ENCODE measurements around the gene IHH. TPM values are rescaled to one million over a fixed set of nuclear protein-coding genes. Genes with fewer than 3 reads are reported as not detected.

Gene IHH
- total RNA-seq, 1 donor from 2014 or later = not detected

DNA sequence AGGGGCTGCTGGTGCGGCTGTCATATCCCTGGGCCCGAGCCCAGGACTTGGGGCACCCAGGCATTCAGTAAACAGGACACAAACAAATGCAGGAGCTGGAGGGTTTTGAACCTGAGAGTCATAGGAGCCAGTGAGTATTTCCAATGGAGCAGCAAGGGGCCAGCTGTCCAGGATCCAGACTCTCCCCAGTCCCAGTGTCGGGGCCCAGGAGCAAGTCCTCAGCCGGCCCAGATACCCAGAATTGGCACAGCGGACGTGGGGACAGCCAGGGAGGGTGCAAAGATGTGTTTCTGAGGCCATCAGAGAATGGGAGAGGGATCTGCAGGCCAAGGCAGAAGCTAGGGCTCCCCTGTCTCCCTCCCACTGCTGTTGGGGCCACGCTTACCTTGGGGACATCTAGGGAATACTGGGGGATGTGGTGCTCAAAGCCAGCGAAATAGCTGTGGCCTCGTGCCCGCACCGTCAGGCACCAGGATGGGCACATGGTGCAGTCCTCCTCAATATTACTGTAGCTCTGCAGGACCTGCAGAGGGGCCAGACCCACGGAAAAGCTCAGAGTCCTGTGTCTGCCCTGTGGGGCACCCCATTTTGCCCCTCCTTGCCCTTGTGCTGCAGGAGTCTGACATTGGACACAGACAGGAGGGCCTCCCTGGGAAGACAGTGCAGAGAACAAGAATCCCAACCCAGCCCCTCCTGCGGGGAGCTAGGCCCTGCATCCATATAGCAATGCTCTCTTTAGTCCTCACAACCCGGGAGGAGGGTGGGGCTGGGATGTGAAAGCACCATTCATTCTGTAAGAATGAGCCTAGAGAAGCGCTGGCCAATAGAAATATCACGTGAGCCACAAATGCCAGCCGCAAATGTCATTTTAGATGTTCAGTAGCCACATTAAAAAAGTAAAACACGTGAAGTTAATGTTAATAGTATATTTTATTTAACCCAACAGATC is 34.8 kb downstream of the IHH start:
- H3K27ac Mint-ChIP-seq = no peak overlapping the region
- DNase-seq = no peak
- intact Hi-C loops (cut with micrococcal nuclease) = no loop called here
- H3K4me3 Mint-ChIP-seq = no peak overlapping the region
- no peaks in the 10 kb centered on the region for H3K9me3 Mint-ChIP-seq
- H3K36me3 Mint-ChIP-seq (ENCODE audit: low read depth) = no peaks in the 10 kb centered on the region
- no peaks in the 10 kb centered on the region for H3K4me1 Mint-ChIP-seq
- no peaks in the 10 kb centered on the region for H3K27me3 Mint-ChIP-seq

DNA sequence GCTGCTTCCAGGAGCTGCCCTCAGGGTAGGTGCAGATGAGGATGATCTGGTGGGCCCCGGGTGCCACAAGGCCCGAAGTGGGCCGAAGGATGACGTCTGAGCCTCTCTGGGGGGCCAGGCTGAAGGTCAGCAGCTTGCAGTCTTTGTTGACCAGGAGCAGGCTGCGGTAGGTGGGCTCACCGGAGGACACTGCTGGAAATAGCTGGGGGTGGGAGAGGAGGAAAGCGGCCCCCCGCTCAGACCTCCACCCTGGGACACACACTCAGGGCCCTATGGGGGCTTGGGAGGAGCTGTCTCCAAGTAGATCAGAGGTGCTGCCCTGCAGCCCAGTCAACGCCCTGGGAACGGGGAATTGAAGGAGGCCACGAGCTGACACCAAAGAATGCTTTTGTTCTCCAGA is 36.7 kb downstream of the IHH start:
- H3K4me1 Mint-ChIP-seq = no peaks in the 10 kb centered on the region
- no peaks in the 10 kb centered on the region for H3K9me3 Mint-ChIP-seq
- intact Hi-C loops (cut with micrococcal nuclease) = no loop called here
- H3K27ac Mint-ChIP-seq = no peak overlapping the region
- H3K4me3 Mint-ChIP-seq = no peak overlapping the region
- DNase-seq = no peak
- no peaks in the 10 kb centered on the region for H3K36me3 Mint-ChIP-seq (ENCODE audit: low read depth)
- H3K27me3 Mint-ChIP-seq = no peaks in the 10 kb centered on the region

GRCh38 chr2:219023045-219023605 is 37.6 kb downstream of the IHH start:
- H3K36me3 Mint-ChIP-seq (ENCODE audit: low read depth) = no peaks in the 10 kb centered on the region
- no peak overlapping the region for H3K4me3 Mint-ChIP-seq
- intact Hi-C loops (cut with micrococcal nuclease) = no loop called here
- DNase-seq = no peak
- no peak overlapping the region for H3K27ac Mint-ChIP-seq
- no peaks in the 10 kb centered on the region for H3K9me3 Mint-ChIP-seq
- H3K27me3 Mint-ChIP-seq = no peaks in the 10 kb centered on the region
- no peaks in the 10 kb centered on the region for H3K4me1 Mint-ChIP-seq

DNA sequence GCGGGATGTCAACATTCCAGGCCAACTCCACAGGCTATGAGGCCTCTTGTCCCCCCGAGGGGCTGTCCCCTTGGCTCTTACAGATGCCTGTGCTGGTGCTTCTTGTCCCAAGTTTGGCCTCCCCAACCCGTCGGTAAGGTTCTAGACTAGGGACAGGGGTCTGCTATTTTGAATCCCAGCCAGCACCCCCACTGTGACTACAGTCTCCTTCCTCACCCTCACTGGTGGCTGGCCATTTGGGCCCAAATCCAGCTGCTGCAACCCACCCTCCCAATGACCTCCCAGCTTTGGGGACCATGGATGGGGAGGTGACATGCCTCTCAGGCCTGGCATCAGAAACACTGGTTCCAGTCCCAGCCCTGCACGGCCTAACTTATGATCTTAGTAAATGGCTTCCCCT is 38.1 kb downstream of the IHH start:
- no peak overlapping the region for H3K4me3 Mint-ChIP-seq
- no peaks in the 10 kb centered on the region for H3K27me3 Mint-ChIP-seq
- no peaks in the 10 kb centered on the region for H3K4me1 Mint-ChIP-seq
- DNase-seq = no peak
- H3K9me3 Mint-ChIP-seq = no peaks in the 10 kb centered on the region
- H3K36me3 Mint-ChIP-seq (ENCODE audit: low read depth) = no peaks in the 10 kb centered on the region
- intact Hi-C loops (cut with micrococcal nuclease) = no loop called here
- H3K27ac Mint-ChIP-seq = no peak overlapping the region

GRCh38 chr2:219022041-219022440 is 38.7 kb downstream of the IHH start:
- Mint-ChIP-seq H3K27ac (no peak overlapping the region), H3K27me3 (no peaks in the 10 kb centered on the region), H3K36me3 (ENCODE audit: low read depth) (no peaks in the 10 kb centered on the region), H3K4me3 (no peak overlapping the region), H3K9me3 (no peaks in the 10 kb centered on the region), H3K4me1 (no peaks in the 10 kb centered on the region)
- intact Hi-C loops (cut with micrococcal nuclease) = no loop called here
- DNase-seq = no peak

GRCh38 chr2:219021591-219021990 is 39.1 kb downstream of the IHH start:
- Mint-ChIP-seq H3K36me3 (ENCODE audit: low read depth) (no peaks in the 10 kb centered on the region), H3K27ac (no peak overlapping the region), H3K4me1 (no peaks in the 10 kb centered on the region), H3K27me3 (no peaks in the 10 kb centered on the region), H3K4me3 (no peak overlapping the region), H3K9me3 (no peaks in the 10 kb centered on the region)
- no peak for DNase-seq
- intact Hi-C loops (cut with micrococcal nuclease) = no loop called here

- Mint-ChIP-seq H3K27me3 (no peaks in the 10 kb centered on the region), H3K36me3 (ENCODE audit: low read depth) (no peaks in the 10 kb centered on the region), H3K4me3 (no peak overlapping the region), H3K27ac (no peak overlapping the region), H3K9me3 (no peaks in the 10 kb centered on the region), H3K4me1 (no peaks in the 10 kb centered on the region)
- DNase-seq = no peak
- intact Hi-C loops (cut with micrococcal nuclease) = no loop called here
Observed at GRCh38 chr2:219020604-219021365, 39.9 kb downstream of the IHH start.

DNA sequence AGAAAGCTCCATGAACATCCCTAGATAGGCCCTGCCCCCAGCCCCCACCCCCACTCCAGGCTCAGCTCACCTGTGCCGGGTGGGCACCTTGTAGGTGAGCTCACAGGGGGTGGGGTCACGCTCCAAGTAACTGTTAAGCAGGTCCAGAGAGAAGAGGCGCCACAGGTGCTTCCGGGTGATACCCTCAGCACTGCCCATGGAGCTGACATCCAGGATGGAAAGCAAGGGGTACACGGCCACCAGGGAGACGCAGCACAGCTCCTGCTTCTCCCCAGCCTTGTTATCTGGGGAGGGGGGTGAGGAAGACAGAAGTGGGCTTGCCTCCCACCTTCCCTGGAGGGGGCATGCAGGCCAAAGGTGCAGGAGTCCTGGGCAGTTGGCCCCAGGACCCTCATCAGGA is 41.3 kb downstream of the IHH start:
- Mint-ChIP-seq H3K9me3 (no peaks in the 10 kb centered on the region), H3K36me3 (ENCODE audit: low read depth) (no peaks in the 10 kb centered on the region), H3K4me3 (no peak overlapping the region), H3K27me3 (no peaks in the 10 kb centered on the region), H3K27ac (no peak overlapping the region), H3K4me1 (no peaks in the 10 kb centered on the region)
- DNase-seq = no peak
- intact Hi-C loops (cut with micrococcal nuclease) = no loop called here

DNA sequence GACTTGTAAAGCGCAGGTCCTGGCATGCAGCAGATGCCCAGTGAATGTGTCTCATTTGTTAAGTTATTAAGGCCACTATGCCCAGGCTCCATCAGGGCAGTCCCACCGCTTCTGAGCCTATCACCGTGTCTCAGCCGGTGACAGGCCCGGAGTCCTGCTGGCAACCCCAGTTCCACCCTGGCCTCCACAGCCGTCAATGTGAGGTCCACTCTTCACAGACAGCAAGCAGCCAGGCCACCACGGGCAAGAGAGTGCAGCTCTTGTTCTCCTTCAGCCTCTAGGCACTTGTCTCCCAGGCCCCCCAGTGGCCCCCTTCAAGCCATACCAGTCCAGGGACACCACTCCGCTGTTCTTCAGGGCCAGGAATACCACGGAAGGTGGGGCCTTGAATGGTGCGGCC is 42.0 kb downstream of the IHH start:
- no peaks in the 10 kb centered on the region for H3K9me3 Mint-ChIP-seq
- H3K27me3 Mint-ChIP-seq = no peaks in the 10 kb centered on the region
- intact Hi-C loops (cut with micrococcal nuclease) = no loop called here
- DNase-seq = no peak
- H3K4me3 Mint-ChIP-seq = no peak overlapping the region
- H3K36me3 Mint-ChIP-seq (ENCODE audit: low read depth) = no peaks in the 10 kb centered on the region
- H3K27ac Mint-ChIP-seq = no peak overlapping the region
- H3K4me1 Mint-ChIP-seq = no peaks in the 10 kb centered on the region

- Mint-ChIP-seq H3K27me3 (no peaks in the 10 kb centered on the region), H3K27ac (no peak overlapping the region), H3K4me3 (no peak overlapping the region), H3K36me3 (ENCODE audit: low read depth) (no peaks in the 10 kb centered on the region), H3K4me1 (no peaks in the 10 kb centered on the region), H3K9me3 (no peaks in the 10 kb centered on the region)
- intact Hi-C loops (cut with micrococcal nuclease) = no loop called here
- no peak for DNase-seq
Observed at GRCh38 chr2:219018286-219018685, 42.4 kb downstream of the IHH start.

DNA sequence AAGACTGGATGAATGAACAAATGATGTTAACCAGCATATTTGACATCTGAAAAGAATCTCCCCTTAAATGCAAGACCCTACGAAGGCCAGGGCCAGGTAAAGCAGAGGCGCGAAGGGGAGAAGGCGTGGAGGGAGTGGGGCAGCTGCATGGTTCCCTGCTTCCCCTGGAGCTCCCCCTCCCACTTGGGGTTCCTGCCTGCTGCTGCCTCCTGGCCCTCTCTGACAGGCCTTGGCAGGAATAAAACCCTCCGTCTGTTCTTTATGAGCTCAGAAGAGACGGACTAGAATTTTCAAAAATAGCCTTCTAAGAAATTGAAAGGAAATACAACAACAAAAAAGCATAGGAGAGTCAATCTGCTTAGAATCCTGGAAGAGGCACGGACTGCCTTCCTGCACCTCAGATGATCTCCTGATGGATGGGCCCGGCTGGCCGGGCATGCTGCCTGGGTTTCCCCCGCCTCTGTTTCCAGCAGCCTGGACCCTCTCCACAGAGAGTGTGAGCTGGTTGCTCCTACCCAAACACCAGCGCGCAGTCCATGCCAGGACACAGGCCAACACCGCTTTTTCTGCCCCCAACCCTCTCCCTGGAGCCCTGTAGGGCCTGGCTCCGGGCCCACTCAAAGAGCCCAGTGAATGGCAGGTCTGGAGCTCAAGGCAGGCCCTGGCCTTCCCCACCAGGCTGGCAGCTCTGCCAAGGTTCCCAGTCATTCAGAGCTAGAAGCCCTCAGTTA is 43.4 kb downstream of the IHH start:
- no peaks in the 10 kb centered on the region for H3K9me3 Mint-ChIP-seq

GRCh38 chr2:219016721-219017120 is 44.0 kb downstream of the IHH start:
- H3K4me1 Mint-ChIP-seq = no peaks in the 10 kb centered on the region
- DNase-seq = no peak
- no peaks in the 10 kb centered on the region for H3K36me3 Mint-ChIP-seq (ENCODE audit: low read depth)
- intact Hi-C loops (cut with micrococcal nuclease) = no loop called here
- no peaks in the 10 kb centered on the region for H3K27me3 Mint-ChIP-seq
- H3K9me3 Mint-ChIP-seq = no peaks in the 10 kb centered on the region
- no peak overlapping the region for H3K27ac Mint-ChIP-seq
- no peak overlapping the region for H3K4me3 Mint-ChIP-seq

More for the DNA sequence above, 43.4 kb downstream of the IHH start:
- H3K27ac Mint-ChIP-seq = no peak overlapping the region
- H3K27me3 Mint-ChIP-seq = no peaks in the 10 kb centered on the region
- DNase-seq = no peak
- H3K4me3 Mint-ChIP-seq = no peak overlapping the region
- H3K4me1 Mint-ChIP-seq = no peaks in the 10 kb centered on the region
- no peaks in the 10 kb centered on the region for H3K36me3 Mint-ChIP-seq (ENCODE audit: low read depth)
- intact Hi-C loops (cut with micrococcal nuclease) = no loop called here

GRCh38 chr2:219010873-219011272 is 49.8 kb downstream of the IHH start:
- intact Hi-C loops (cut with micrococcal nuclease) = no loop called here
- no peaks in the 10 kb centered on the region for H3K36me3 Mint-ChIP-seq (ENCODE audit: low read depth)

More at GRCh38 chr2:219010873-219011272, 49.8 kb downstream of the IHH start:
- Mint-ChIP-seq H3K27ac (no peak overlapping the region), H3K27me3 (peaks cover 8% of the 10 kb centered on the region), H3K4me1 (no peaks in the 10 kb centered on the region), H3K9me3 (no peaks in the 10 kb centered on the region), H3K4me3 (no peak overlapping the region)
- no peak for DNase-seq

Data from activated CD4-positive, alpha-beta T cell treated with anti-CD3 and anti-CD28 coated beads, Interleukin-2, amount 10 ng/mL, durations not matched to agents 24 days and 14 days (primary cell).